SK-N-MC (cell line): ENCODE results near the gene PRRC2B.

Experiments used
- DNase-seq: peaks from one replicate; pipeline ENCODE4 v3.0.0-alpha.2; 2011; ENCODE audit warnings: low read depth, low spot score
- H3K27ac ChIP-seq: fragments of 200-600 bp; sonication (generic); 2 replicates; pipeline ENCODE4 v1.5.1; 2016; ENCODE audit warnings: mixed run types
- H3K36me3 ChIP-seq: fragments of 200-600 bp; sonication (generic); 2 replicates; pipeline ENCODE4 v1.6.1; 2017; ENCODE audit warnings: antibody characterized with exemption, low read length, mixed read lengths; ENCODE audit not compliant: insufficient read depth
- H3K4me3 ChIP-seq: fragments of 200-600 bp; sonication (generic); 2 replicates; pipeline ENCODE4 v1.5.1; 2016
- H3K9ac ChIP-seq: fragments of 200-600 bp; sonication (generic); 2 replicates; pipeline ENCODE4 v1.8.0; 2017; ENCODE audit warnings: mixed run types, mixed read lengths; ENCODE audit not compliant: insufficient read length
- H3K9me3 ChIP-seq: fragments of 200-600 bp; sonication (generic); 2 replicates; pipeline ENCODE4 v1.6.1; 2017; ENCODE audit warnings: low read depth, mild to moderate bottlenecking, antibody characterized with exemption, low read length, moderate library complexity, mixed read lengths
- EZH2 ChIP-seq: fragments of 200-600 bp; sonication (generic); IDR thresholded peaks from one replicate; pipeline ENCODE4 v1.6.1; 2017; ENCODE audit warnings: antibody characterized with exemption
- FOXP2 ChIP-seq: optimal IDR thresholded peaks from 2 replicates; pipeline ENCODE3; 2011; ENCODE audit warnings: mild to moderate bottlenecking, moderate library complexity; ENCODE audit not compliant: insufficient read depth; ENCODE audit errors: extremely low read length, control extremely low read depth
- POLR2AphosphoS5 ChIP-seq: IDR thresholded peaks from 2 replicates; pipeline ENCODE4 v1.6.1; 2012; ENCODE audit warnings: mild to moderate bottlenecking, low read depth, low read length, borderline replicate concordance

PRRC2B gene

DNA sequence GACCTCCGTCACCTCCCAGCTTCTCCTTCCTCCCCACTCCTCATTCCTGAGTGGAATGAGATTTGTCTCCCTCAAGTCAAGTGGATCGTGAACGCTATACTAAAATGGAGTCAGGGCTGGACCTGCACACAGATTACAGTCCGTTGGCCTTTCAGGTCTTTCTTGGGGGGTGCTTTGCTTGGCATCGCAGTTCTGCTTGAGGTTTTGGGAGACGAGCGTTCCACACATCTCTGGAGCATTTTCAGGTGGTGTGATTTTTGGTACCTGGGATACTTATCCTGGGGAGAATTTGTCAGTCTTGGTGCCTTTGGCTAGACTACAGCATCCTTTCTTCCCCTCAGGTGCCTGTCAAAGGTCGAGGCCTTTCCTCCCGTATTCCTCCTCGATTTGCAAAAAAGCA, 85.0 kb downstream of the PRRC2B start:
- no peaks in the 10 kb centered on the region for H3K9me3 ChIP-seq
- TF ChIP-seq FOXP2 (no peak), POLR2AphosphoS5 (no peak), EZH2 (no peak)
- H3K9ac ChIP-seq = no peak overlapping the region
- H3K4me3 ChIP-seq = no peak overlapping the region
- H3K36me3 ChIP-seq = peaks cover 96% of the 10 kb centered on the region
- no peak overlapping the region for H3K27ac ChIP-seq
- DNase-seq = no peak

DNA sequence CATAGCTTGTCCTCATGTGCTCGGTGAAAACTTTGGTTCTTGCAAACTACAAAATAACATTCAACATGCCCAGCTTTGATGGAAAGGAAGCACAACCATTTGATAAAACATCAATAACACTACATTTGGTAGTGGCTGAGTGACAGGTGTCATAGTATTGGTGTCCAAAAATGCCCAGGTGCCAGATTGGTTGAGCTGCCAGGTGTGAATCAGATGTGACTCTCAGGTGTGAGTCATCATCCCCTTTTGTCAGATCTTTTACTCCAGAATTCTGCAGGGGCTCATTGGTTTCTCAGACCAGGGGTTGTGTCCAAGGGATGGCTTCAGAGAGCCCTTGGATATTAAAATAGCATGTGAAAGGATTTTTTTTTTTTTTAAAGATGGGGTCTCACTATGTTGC, 86.4 kb downstream of the PRRC2B start:
- no peak for TF ChIP-seq FOXP2
- TF ChIP-seq POLR2AphosphoS5 = no peak
- TF ChIP-seq EZH2 = no peak
- Histone ChIP-seq H3K9me3 (no peaks in the 10 kb centered on the region), H3K36me3 (peaks cover 96% of the 10 kb centered on the region), H3K4me3 (no peak overlapping the region), H3K9ac (no peak overlapping the region), H3K27ac (no peak overlapping the region)
- DNase-seq = no peak

DNA sequence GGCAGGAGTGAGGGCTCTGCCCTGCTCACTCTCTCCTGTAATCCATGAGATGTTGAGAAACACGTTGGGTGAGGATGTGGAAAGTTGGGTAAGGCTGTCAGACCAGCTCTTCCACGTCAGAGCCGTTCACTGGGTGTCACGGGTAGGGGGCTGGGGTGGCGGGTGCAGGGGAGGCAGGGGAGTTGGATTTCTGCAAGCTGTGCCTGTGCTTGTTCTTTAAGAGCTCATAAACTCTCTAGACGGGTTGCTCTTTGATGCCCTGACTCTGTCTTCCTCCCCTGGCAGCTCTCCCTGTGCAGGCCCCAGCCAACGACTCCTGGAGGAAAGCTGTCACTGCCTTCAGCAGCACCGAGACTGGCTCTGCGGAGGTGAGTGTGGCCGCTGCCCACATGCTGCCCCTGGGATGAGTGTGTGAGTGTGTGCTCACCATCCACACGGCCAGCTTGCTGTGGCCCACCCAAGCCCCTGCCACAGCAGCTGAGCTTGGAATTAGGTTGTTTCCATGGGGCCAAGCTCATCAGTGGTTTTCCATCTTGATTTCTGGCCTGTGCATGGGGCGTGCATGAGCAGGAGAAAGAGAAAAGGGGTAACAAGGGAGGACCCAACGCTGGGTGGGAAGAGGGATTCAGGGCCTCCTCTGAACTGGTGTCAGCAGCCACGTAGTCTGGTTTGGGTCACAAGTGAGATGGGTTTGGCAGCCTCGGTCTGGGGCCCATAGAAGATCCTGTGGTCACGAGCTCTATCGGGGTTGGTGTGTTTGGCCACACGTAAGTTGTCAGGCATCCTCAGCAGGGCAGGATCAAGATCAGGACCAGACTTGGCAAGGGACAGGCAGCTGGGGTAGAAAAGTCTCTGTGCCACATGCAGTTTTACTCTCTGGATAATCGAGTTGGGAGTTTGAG, 87.8 kb downstream of the PRRC2B start:
- TF ChIP-seq FOXP2 (no peak), POLR2AphosphoS5 (no peak), EZH2 (no peak)
- no peak overlapping the region for H3K4me3 ChIP-seq
- H3K27ac ChIP-seq = 0 out of 2 replicates have a peak overlapping the region, but pooled peaks have one; percentile 19
- DNase-seq = no peak
- H3K36me3 ChIP-seq = peaks cover 96% of the 10 kb centered on the region
- no peaks in the 10 kb centered on the region for H3K9me3 ChIP-seq
- H3K9ac ChIP-seq = no peak overlapping the region

DNA sequence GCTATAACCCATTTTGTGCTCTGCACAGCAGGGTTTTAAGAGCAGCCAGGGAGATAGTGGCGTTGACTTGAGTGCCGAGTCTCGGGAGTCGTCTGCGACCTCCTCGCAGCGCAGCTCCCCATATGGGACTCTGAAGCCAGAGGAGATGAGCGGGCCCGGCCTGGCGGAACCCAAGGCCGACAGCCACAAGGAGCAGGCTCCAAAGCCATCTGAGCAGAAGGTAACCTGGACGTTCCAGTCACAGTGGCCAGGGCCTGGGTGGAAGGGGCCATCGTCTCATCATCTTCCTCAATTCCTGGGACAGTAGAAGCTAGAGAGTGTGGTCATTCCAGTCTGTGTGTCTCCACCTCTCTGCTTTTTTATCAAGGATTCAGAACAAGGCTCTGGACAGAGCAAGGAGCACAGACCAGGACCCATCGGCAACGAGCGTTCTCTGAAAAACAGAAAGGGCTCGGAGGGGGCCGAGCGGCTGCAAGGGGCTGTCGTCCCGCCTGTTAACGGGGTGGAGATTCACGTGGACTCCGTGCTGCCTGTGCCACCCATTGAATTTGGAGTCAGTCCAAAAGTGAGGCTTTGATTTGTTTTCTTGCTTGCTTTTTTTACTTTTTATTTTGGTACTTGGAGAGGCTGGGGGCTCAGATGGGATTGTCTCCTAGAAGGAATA, 88.6 kb downstream of the PRRC2B start:
- Histone ChIP-seq H3K9me3 (no peaks in the 10 kb centered on the region), H3K36me3 (peaks cover 96% of the 10 kb centered on the region), H3K9ac (no peak overlapping the region), H3K27ac (no peak overlapping the region), H3K4me3 (no peak overlapping the region)
- TF ChIP-seq POLR2AphosphoS5 (no peak), EZH2 (no peak), FOXP2 (no peak)
- DNase-seq = no peak

DNA sequence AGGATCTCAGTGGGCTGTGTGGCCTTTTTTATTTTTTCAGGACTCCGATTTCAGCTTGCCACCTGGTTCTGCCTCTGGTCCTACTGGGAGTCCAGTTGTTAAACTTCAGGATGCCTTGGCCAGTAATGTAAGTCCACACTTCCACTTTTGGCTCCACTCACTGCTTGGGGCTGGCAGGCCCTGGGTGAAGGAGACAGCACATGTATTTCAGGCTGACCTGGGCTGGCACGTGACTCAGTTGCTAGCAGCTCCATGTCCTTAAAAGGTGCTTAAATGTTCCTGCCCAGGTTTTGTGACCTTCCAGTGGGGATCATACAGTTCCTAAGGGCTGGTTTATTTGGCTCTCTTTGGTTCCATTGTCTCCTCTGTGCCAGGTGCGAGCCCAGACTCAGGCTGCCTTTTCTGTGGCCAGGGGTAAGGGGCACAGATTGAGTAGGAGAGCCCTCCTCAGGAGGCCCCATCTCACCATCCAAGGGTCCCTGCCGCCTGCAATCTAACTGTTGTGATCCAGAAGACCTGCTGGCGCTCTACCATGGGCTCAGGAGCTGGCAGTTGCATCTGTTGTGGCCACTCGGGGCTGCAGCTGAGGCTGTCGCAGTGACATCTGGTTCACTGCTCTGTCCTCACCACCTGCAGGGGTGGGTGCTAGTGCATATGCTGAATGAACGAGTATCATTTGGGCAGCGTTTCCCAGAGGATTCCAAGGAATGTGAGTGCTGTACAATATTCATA, 89.6 kb downstream of the PRRC2B start:
- no peak for DNase-seq
- Histone ChIP-seq H3K4me3 (no peak overlapping the region), H3K9ac (no peak overlapping the region), H3K36me3 (peaks cover 97% of the 10 kb centered on the region), H3K9me3 (no peaks in the 10 kb centered on the region), H3K27ac (no peak overlapping the region)
- TF ChIP-seq EZH2 (no peak), FOXP2 (no peak), POLR2AphosphoS5 (no peak)

DNA sequence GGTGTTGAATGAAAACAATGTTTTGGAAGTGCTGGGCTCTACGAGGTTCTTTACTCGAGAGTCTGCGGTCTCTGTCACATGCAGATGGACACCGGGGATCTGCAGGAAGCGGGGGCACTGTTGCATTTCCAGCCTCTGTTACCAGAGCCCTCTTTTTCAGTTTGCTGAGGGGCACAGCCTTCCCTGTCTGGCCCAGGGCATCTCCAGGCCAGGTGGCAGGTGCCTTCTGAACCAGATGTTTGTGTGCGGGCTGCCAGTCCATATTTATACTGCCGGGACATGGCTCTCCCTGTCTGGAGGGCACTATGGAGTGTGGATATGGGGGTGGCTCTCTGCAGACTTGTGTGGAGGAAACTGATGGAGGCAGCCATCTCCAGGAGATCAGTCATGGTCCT, 90.2 kb downstream of the PRRC2B start:
- no peak overlapping the region for H3K4me3 ChIP-seq
- H3K9ac ChIP-seq = no peak overlapping the region
- DNase-seq = no peak
- H3K27ac ChIP-seq = no peak overlapping the region
- H3K36me3 ChIP-seq = peaks cover 97% of the 10 kb centered on the region
- TF ChIP-seq POLR2AphosphoS5 (no peak), EZH2 (no peak), FOXP2 (no peak)
- no peaks in the 10 kb centered on the region for H3K9me3 ChIP-seq

DNA sequence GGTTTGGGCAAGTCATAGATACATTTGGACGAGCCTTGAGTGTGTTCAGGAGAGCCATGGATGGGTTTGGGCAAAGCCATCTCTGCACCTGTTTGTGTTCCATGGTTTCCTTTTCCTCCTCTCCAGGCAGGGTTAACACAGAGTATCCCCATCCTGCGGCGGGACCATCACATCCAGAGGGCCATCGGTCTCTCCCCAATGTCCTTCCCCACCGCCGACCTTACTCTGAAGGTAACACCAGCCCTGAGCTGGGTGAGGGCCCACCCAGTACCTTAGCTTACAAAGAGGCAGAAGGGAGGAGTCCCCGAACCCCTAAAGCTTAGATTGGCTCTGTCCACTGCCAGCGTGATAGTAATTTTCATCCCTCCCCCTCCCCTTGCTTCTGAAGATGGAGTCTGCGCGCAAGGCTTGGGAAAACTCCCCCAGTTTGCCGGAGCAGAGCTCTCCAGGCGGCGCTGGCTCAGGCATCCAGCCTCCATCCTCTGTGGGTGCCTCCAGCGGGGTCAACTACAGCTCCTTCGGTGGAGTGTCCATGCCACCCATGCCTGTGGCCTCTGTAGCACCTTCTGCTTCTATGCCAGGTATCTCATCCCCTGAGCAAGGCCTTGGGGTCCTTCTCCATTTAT, 90.8 kb downstream of the PRRC2B start:
- H3K9me3 ChIP-seq = no peaks in the 10 kb centered on the region
- peaks cover 96% of the 10 kb centered on the region for H3K36me3 ChIP-seq
- no peak overlapping the region for H3K27ac ChIP-seq
- H3K9ac ChIP-seq = no peak overlapping the region
- TF ChIP-seq POLR2AphosphoS5 (no peak), FOXP2 (no peak), EZH2 (no peak)
- no peak overlapping the region for H3K4me3 ChIP-seq
- DNase-seq = no peak
